SU-DHL-6 (cell line): ENCODE results near the gene ARHGEF4.

Experiments used
- H2AFZ ChIP-seq: fragments of 200-600 bp; sonication (generic); 2 replicates; pipeline ENCODE4 v1.6.1; 2014; ENCODE audit warnings: low read depth, mild to moderate bottlenecking, moderate library complexity, mixed read lengths, antibody characterized with exemption, low read length; ENCODE audit not compliant: severe bottlenecking
- H3F3A ChIP-seq: fragments of 200-600 bp; shearing (Covaris generic); 2 replicates; pipeline ENCODE4 v1.6.0; 2016; ENCODE audit warnings: antibody characterized with exemption, mild to moderate bottlenecking; ENCODE audit not compliant: insufficient read depth
- H3K27ac ChIP-seq: fragments of 200-600 bp; sonication (generic); 2 replicates; pipeline ENCODE4 v1.5.1; 2016; ENCODE audit warnings: low read depth, mild to moderate bottlenecking, low read length, moderate library complexity, mixed read lengths
- H3K27me3 ChIP-seq: fragments of 200-600 bp; sonication (generic), shearing (Covaris generic); 2 replicates; pipeline ENCODE4 v1.6.0; 2014; ENCODE audit warnings: mild to moderate bottlenecking, low read length
- H3K36me3 ChIP-seq: fragments of 200-600 bp; sonication (generic); 2 replicates; pipeline ENCODE4 v1.6.1; 2014; ENCODE audit warnings: mild to moderate bottlenecking, low read length, mixed read lengths
- H3K4me2 ChIP-seq: fragments of 300-600, 200-600 bp; shearing (Covaris generic), sonication (generic); 2 replicates; pipeline ENCODE4 v1.6.0; 2014; ENCODE audit warnings: low read length, low read depth, mild to moderate bottlenecking; ENCODE audit not compliant: poor library complexity, severe bottlenecking
- H3K4me3 ChIP-seq: fragments of 200-600 bp; sonication (generic); 2 replicates; pipeline ENCODE4 v1.5.1; 2014; ENCODE audit warnings: antibody characterized with exemption, low read length, mild to moderate bottlenecking, mixed read lengths; ENCODE audit not compliant: insufficient read depth, poor library complexity, severe bottlenecking
- H3K79me2 ChIP-seq: fragments of 200-600 bp; sonication (generic); 2 replicates; pipeline ENCODE4 v1.6.1; 2014; ENCODE audit warnings: mild to moderate bottlenecking, low read length, moderate library complexity; ENCODE audit not compliant: insufficient read depth
- H3K9ac ChIP-seq: fragments of 200-600 bp; sonication (generic); 2 replicates; pipeline ENCODE4 v1.7.0; 2014; ENCODE audit warnings: mild to moderate bottlenecking, low read length
- H3K9me2 ChIP-seq: fragments of 200-600 bp; sonication (generic); replicated peaks from 2 replicates; pipeline ENCODE4 v1.6.1; 2014; ENCODE audit warnings: low read length; ENCODE audit not compliant: insufficient read depth
- H3K9me3 ChIP-seq: fragments of 200-600 bp; sonication (generic); 2 replicates; pipeline ENCODE4 v1.6.1; 2014; ENCODE audit warnings: low read length, mixed read lengths; ENCODE audit not compliant: insufficient read depth
- H4K20me1 ChIP-seq: fragments of 200-600 bp; sonication (generic); 2 replicates; pipeline ENCODE4 v1.6.1; 2014; ENCODE audit warnings: low read depth, mild to moderate bottlenecking, antibody characterized with exemption, low read length, moderate library complexity, mixed read lengths
- EZH2phosphoT487 ChIP-seq: fragments of 200-600 bp; sonication (generic), shearing (Covaris generic); conservative IDR thresholded peaks from 2 replicates; pipeline ENCODE4 v1.6.1; 2018; ENCODE audit warnings: mild to moderate bottlenecking, antibody characterized with exemption, low read length, moderate library complexity, mixed read lengths
- TF ChIP-seq, protein P1 (sequence below): fragments of 200-600 bp; sonication (generic); IDR thresholded peaks from one replicate; pipeline ENCODE4 v1.5.1; 2017; ENCODE audit warnings: antibody characterized with exemption, mild to moderate bottlenecking, low read length, moderate library complexity; ENCODE audit not compliant: insufficient read depth, poor library complexity, severe bottlenecking

The ARHGEF4 gene

GRCh38 chr2:130847776-130848525 lies 11.2 kb downstream of the ARHGEF4 start:
- Histone ChIP-seq H3K9me3 (no peaks in the 10 kb centered on the region), H3K27me3 (no peaks in the 10 kb centered on the region), H3K36me3 (no peaks in the 10 kb centered on the region), H3K4me2 (no peak overlapping the region), H3K9ac (no peak overlapping the region), H3K9me2 (no peaks in the 10 kb centered on the region), H3K27ac (no peak overlapping the region), H3K4me3 (no peak overlapping the region), H3F3A (no peaks in the 10 kb centered on the region), H2AFZ (no peak overlapping the region), H3K79me2 (no peaks in the 10 kb centered on the region), H4K20me1 (no peaks in the 10 kb centered on the region)
- no peak for TF ChIP-seq EZH2phosphoT487
- TF ChIP-seq, protein P1, sequence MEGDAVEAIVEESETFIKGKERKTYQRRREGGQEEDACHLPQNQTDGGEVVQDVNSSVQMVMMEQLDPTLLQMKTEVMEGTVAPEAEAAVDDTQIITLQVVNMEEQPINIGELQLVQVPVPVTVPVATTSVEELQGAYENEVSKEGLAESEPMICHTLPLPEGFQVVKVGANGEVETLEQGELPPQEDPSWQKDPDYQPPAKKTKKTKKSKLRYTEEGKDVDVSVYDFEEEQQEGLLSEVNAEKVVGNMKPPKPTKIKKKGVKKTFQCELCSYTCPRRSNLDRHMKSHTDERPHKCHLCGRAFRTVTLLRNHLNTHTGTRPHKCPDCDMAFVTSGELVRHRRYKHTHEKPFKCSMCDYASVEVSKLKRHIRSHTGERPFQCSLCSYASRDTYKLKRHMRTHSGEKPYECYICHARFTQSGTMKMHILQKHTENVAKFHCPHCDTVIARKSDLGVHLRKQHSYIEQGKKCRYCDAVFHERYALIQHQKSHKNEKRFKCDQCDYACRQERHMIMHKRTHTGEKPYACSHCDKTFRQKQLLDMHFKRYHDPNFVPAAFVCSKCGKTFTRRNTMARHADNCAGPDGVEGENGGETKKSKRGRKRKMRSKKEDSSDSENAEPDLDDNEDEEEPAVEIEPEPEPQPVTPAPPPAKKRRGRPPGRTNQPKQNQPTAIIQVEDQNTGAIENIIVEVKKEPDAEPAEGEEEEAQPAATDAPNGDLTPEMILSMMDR, result no peak

- Histone ChIP-seq H3F3A (no peaks in the 10 kb centered on the region), H3K27ac (no peak overlapping the region), H3K4me3 (no peak overlapping the region), H3K9ac (no peak overlapping the region), H2AFZ (no peak overlapping the region), H3K9me3 (no peaks in the 10 kb centered on the region), H3K36me3 (no peaks in the 10 kb centered on the region), H3K4me2 (no peak overlapping the region), H3K27me3 (no peaks in the 10 kb centered on the region), H3K79me2 (no peaks in the 10 kb centered on the region), H4K20me1 (no peaks in the 10 kb centered on the region), H3K9me2 (no peaks in the 10 kb centered on the region)
- TF ChIP-seq EZH2phosphoT487, result no peak
- TF ChIP-seq, protein P1, result no peak
Observed at GRCh38 chr2:130848526-130849210, 12.0 kb downstream of the ARHGEF4 start.

DNA sequence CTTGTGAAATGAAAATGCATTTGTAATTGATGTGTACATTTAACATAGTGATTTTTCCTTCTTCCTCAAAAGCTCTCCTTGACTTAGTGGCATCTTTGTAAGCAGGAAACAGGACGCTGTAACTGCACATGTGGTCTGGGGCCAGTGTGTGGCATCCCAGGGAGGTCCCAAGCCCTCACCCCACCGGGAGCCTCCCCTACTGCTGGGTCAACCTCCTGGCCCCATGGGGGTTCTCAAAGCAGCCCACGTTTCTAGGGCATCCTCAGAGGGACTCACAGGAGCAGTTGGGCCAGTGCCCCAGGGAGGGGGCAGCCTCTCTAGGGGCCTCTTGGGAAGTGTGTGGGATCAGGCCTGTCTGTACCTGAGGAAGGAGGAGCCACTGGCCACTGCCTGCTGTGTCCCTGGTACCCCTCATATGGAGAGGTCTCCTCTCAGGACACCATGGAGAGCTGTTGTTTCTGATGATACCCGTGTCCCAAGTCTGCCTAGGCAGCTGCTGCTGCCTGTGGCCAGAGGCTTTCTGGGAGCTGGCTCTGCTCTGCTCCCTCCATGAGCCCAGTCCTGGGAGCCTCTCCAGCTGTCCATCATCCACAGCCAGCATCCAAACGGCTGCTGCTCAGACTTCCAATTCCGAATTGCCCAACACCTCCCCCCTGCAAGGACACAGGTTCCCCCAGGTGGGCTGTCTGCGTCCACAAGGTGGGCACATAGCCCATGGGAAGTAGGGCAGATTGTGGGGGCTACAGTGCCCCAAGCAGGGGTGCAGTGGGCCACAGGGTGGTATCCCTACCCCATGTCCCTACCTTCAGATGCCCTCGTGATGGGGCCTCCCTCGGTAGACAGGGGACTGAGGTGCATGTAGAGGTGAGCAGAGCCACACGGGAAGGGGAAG lies 13.4 kb downstream of the ARHGEF4 start:
- H3K9me3 ChIP-seq, result no peaks in the 10 kb centered on the region
- H3K4me3 ChIP-seq, result no peak overlapping the region
- no peak overlapping the region for H3K27ac ChIP-seq
- no peaks in the 10 kb centered on the region for H3F3A ChIP-seq
- H3K4me2 ChIP-seq, result no peak overlapping the region
- no peak overlapping the region for H2AFZ ChIP-seq
- no peaks in the 10 kb centered on the region for H4K20me1 ChIP-seq
- TF ChIP-seq, protein P1, result no peak
- no peak for TF ChIP-seq EZH2phosphoT487
- H3K27me3 ChIP-seq, result no peaks in the 10 kb centered on the region
- no peak overlapping the region for H3K9ac ChIP-seq
- H3K36me3 ChIP-seq, result no peaks in the 10 kb centered on the region
- H3K9me2 ChIP-seq, result no peaks in the 10 kb centered on the region
- H3K79me2 ChIP-seq, result no peaks in the 10 kb centered on the region
